Esophagus muscularis mucosa (tissue), 3 donors: Measurements from ENCODE around the gene NR3C2.

Experiments
- CTCF ChIP-seq, 3 experiments: fragments of 200-600 bp in 2 of 3; fragments of 450-650 bp in 1 of 3; sonication (generic) in 2 of 3; IDR thresholded peaks; one replicate each; pipeline ENCODE4 v1.5.1; 2017 to 2019; ENCODE audit warnings: antibody characterized with exemption in 3 of 3, mild to moderate bottlenecking in 2 of 3, moderate library complexity in 1 of 3
- POLR2AphosphoS5 ChIP-seq, 2 donors: sonication (generic); formaldehyde crosslinking; IDR thresholded peaks; one replicate each; pipeline ENCODE4 v1.6.1; 2017; ENCODE audit warnings: antibody characterized with exemption in 2 of 2

DNA sequence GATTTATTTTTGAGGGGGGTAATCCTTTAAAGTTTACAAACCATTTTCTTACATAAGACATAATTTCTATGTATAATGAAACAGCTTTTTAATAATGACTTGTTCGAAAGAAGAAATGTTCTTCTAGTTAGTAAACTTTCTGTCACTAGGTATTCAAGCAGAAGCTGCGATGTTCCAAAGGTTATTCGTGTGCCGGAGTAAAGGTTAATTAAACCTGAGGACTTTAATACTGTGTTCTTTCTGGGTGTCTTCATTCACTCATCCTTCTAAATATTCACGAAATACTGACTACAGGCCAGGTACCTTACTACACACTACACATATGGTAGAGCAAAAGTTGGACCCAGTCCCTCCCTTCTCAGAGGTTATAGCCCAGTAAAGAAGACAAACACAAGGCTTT lies 96.7 kb downstream of the NR3C2 start:
- TF ChIP-seq CTCF (IDR thresholded peaks at IDR 0.05), result no peak
- no peak for TF ChIP-seq POLR2AphosphoS5 (IDR thresholded peaks at IDR 0.05)
